ENCODE data around the gene ARHGEF10L.

ARHGEF10L gene

GRCh38 chr1:17711941-17712340 is 172.4 kb downstream of the ARHGEF10L start:
- DNase-seq (ENCODE audit: low read depth, low spot score): no peak

GRCh38 chr1:17713993-17714392 is 174.5 kb downstream of the ARHGEF10L start:
- DNase-seq (ENCODE audit: low read depth, low spot score): no peak

GRCh38 chr1:17717594-17718535 is 178.4 kb downstream of the ARHGEF10L start:
- DNase-seq (ENCODE audit: low read depth, low spot score): no peak

DNA sequence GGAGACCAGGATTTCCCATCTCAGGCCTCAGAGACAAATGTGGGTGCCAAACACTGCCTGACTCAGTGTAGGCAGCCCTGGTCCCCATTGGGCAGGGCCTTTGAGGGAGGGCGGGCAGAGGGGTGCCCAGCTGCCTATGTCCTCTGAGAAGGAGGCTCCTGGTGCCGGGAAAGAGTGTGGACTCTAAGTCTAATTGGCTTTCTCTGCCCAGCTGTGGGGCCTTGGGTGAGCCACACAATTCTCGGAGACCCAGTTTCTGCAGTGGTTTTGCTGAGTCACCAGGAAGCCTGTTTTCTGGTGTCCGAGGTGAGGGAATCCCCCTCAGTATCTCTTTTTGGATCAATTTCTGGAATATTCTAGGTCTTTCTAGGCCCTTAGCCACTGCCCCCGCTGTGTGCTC is 180.4 kb downstream of the ARHGEF10L start:
- DNase-seq (ENCODE audit: low read depth, low spot score): no peak

DNA sequence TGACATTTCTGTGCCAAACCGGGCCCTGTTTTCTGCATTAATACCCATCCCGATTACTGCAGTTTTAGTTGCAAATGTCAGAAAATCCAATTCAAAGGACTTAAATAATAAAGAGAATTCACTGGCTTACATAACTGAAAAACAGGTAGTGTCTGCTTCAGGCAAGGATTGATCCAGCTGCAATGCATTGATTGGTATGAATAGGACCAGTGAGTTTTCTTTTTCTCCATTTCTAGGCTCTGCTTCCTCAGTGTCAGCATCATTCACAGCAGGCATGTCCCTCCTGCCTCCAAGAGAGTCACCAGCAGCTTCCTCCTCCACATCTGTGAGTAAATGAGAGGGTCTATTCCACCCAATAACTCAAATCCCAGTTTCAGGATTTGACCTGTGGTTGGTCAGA is 181.9 kb downstream of the ARHGEF10L start:
- no peak for DNase-seq (ENCODE audit: low read depth, low spot score)

- no peak for DNase-seq (ENCODE audit: low read depth, low spot score)
Observed at GRCh38 chr1:17723684-17724083, 184.2 kb downstream of the ARHGEF10L start.

GRCh38 chr1:17724150-17724549 is 184.7 kb downstream of the ARHGEF10L start:
- DNase-seq (ENCODE audit: low read depth, low spot score): no peak

DNA sequence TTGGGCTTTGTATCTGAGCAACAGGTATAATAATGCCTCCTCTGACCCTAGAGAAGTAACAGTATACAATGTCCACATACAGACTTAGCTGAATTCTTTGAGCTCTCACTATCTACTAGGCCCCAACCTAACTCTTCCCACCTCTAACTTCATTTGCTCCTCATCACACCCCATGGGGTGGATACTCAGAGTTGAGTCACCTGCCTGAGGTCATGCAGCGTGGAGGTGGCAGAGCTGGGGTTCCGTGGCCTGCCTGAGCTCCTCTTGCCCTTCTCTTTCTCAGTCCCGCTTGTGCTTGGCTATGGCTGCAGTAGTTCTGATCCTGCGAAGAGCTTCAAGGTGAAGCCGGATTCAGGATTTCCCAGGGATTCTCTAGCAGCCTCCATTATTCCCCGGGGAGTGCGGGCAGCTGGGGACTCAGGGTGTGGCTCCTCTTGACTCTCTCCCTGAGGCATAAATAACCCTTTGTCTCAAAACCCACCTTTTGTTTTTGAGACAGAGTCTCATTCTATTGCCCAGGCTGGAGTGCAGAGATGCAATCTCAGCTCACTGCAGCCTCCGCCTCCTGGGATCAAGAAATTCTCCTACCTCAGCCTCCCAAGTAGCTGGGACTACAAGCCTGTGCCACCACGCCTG is 185.7 kb downstream of the ARHGEF10L start:
- DNase-seq (ENCODE audit: low read depth, low spot score): no peak

DNA sequence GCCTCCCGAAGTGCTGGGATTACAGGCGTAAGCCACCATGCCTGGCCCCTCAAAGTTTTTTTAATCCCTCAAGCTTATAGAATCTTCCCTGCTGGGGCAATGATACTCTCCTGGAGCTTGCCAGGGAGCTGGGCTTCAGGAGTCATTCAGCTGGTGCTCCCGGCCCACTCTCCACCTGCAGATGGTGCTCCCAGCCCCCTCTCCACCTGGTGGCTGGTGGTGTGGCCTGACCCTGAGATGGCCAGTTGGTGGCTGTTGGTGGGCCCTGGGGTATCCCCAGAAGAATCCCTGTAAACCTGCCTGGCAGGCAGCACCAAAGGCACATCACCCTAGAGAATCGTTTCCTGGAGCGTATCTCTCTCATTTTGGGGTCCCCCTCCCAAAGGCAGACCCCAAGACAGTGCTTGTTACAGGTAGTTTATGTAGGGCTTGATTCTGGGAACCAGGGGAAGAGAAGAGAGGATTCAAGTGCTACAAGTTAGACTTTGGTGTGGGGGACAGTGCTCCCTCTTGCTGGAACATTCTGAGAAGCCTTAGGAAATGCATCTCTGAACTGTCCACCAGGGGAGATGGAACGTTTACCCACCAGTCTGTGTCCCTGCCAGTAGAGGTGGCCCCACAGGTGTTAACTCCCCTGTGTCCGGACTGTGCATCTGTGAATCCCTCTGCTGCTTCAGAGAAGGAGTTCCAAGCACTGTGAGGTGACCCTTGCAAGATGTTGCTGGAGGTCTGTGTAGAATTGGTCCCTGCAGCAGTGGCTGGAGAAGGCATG is 186.5 kb downstream of the ARHGEF10L start:
- no peak for DNase-seq (ENCODE audit: low read depth, low spot score)

DNA sequence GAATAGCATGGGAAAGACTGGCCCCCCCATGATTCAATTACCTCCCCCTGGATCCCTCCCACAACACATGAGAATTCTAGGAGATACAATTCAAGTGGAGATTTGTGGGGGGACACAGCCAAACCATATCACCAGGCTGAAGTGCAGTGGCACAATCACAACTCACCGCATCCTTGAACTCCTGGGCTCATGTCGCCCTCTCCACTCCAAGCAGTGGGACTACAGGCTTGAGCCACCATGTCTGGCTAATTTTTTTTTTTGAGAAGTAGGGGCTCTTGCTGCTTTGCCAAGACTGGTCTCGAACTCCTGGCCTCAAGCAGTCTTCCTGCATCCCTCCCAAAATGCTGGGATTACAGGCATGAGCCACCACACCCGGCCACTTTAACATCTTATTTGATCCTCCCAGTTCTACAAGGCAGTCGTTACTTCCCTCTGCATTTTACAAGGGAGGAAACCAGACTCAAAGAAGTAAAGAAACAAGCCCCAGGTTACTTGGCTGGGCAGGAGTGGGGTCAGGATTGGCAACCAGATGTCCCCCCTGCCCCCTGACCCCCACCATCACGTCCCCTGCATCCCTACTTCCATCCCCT is 188.7 kb downstream of the ARHGEF10L start:
- no peak for DNase-seq (ENCODE audit: low read depth, low spot score)

DNA sequence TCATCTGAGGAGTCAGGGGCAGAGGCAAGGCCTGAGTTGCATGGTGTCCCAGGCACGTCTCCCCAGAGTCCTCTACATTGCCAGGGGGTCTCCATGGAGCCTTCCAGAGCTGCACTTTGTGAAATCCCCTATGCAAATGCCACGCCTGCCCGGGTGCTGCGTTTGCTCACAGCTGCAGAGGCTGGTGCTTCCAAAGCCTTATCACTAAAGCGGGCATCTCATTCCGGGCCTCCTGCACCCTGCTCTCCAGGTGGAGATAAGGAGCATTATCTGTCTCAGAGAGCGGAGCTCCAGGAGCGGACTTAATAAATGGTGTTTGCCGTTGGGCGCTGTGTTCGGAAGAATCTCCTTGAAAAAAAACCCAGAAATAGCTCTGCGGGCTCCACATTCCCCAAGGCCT is 189.8 kb downstream of the ARHGEF10L start:
- DNase-seq (ENCODE audit: low read depth, low spot score): no peak

DNA sequence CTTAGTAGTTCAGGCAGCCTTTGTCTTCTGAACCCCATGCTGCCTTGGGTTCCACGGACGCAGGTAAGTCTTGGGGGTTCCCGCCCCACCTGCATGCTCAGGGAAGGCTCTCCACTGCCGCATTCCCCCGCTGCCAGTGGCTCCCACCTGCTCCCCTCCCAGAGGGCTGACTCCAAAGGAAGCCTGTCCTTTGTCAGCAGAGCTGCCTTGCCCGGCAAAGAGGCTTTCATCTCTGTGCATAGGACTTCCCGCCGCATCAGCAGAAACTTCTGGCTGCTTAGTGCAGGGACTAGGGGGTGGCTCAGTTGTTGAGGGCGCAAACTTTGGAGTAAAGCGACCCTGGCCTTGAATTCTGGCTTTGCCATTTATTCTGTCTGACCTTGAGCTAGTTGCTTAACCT is 190.4 kb downstream of the ARHGEF10L start:
- DNase-seq (ENCODE audit: low read depth, low spot score): no peak

DNA sequence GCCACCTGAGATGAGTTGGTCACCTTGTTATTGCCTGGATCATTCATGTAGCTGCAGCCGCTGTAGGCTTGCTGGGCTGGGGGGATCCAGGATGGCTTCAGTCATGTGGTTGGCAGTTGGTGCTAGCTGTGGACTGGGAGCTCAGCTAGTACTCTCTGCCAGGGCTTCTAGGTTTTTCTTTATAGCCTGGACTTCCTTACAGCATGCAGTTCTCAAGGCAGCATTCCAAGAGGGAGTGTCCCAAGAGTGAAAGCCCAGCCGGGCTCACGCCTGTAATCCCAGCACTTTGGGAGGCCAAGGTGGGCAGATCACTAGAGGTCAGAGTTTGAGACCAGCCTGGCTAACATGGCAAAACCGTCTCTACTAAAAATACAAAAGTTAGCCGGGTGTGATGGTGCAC is 192.0 kb downstream of the ARHGEF10L start:
- DNase-seq (ENCODE audit: low read depth, low spot score): no peak

DNA sequence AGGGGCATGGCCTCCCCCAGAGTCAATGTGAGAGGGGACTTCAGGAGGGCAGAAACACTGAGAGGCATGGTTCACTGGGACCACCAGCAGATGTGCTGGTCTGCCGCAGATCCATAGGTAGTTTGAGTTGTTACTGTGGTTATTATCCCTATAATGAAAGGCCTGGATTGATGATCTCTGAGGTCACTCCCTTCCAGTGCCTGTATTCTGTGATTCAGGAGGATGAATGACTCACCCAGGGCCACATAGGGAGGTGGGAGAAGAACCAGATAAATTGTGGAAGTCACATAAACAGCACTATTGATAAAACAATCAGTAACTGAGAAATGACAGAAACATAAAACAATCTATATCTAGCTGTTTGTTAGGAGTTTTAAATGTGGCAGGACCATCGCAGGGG is 193.0 kb downstream of the ARHGEF10L start:
- DNase-seq (ENCODE audit: low read depth, low spot score): no peak

GRCh38 chr1:17733661-17734060 is 194.2 kb downstream of the ARHGEF10L start:
- no peak for DNase-seq (ENCODE audit: low read depth, low spot score)

GRCh38 chr1:17734609-17735008 is 195.1 kb downstream of the ARHGEF10L start:
- no peak for DNase-seq (ENCODE audit: low read depth, low spot score)

DNA sequence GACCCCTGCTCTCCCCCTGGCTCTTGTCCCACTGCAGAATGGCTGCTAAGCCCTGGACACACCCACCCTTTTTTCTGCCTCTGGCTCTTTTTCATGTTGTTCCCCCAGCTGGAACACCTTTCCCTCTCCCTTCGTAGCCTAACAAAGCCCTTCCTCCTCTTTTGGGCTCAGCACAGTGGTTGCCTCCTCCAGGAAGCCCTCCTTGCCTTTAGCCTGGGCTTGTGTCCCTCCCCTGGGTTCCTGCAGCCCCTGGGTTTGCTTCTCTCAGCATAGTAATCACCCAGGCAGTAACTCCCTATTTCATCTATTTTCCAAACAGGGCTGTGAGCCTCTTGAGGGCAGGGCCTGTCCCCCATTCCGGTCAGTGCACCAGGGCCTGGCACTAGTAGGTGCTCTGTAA is 195.8 kb downstream of the ARHGEF10L start:
- no peak for DNase-seq (ENCODE audit: low read depth, low spot score)

DNA sequence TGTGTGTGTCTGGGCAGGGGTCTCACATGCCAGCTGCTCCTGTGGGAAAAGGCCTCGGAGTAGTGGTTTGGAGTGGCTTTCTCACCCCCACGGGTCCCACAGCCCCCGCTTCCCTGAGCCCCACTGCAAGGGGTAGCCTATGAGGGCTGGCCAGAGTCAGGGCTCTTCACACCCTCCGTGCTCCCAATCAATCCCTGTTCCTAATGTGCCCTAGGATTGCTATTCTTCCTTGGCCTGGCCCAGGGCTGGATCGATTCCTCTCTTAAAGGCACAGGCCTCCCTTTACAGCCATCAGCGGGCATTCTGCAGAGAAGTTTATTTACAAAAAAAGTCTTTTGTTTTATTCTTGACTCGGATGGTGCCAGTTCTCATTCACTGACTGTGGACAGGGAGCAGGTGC is 196.3 kb downstream of the ARHGEF10L start:
- DNase-seq (ENCODE audit: low read depth, low spot score): no peak

DNA sequence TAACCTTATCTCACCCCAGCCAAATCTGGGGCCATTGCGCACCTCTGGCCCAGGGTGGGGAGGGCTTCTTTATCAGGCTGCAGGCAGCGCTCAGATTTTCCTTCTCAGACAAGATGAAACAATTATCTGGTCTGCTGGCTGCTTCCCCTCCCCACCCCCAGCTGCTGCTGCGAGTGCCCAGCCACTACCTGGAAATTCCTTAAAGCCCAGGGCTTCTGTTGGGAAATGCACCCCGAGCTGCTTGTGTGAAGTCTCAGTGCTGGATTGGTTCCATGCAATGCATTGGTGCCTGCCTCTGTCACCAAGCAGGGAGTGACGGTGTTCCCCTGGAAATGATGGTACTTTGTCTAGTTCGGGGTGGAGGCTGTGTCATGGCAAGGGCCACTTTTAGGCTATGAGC is 197.1 kb downstream of the ARHGEF10L start:
- no peak for DNase-seq (ENCODE audit: low read depth, low spot score)

- DNase-seq (ENCODE audit: low read depth, low spot score): no peak
Observed at GRCh38 chr1:17739050-17739449, 199.6 kb downstream of the ARHGEF10L start.

GRCh38 chr1:17741052-17741451 is 201.6 kb downstream of the ARHGEF10L start:
- DNase-seq (ENCODE audit: low read depth, low spot score): no peak

DNA sequence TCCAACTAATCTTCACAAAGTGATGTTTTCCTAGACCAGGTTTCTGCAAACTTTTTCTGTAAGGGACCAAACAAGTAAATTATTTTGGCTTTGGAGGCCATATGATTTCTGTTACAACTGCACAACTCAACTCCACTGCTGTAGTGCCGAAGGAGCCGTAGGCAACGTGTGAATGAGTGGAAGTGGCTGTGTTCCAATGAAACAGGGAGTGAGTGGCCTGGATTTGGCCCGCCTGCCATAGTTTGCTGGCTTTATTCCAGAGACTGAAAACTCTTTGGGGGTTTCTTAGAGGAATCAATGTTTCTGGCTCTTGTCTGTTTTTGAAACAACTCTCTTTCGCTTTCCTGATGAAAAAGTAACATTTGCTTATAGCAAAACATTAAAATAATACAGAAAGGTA is 203.1 kb downstream of the ARHGEF10L start:
- no peak for DNase-seq (ENCODE audit: low read depth, low spot score)

Data from iPS DF 19.7 (cell line).